ENCODE measurements around the gene FSTL4.

GRCh38 chr5:133277744-133278143 is 334.6 kb downstream of the FSTL4 start:
- TF ChIP-seq CREB5 (CRISPR knock-in tag; IDR thresholded peaks at IDR 0.05; ENCODE audit: low read depth) (no peak), ISL1 (CRISPR knock-in tag; IDR thresholded peaks at IDR 0.05) (no peak), ESRRG (CRISPR knock-in tag; IDR thresholded peaks at IDR 0.05) (no peak), PATZ1 (CRISPR knock-in tag; IDR thresholded peaks at IDR 0.05; ENCODE audit: borderline replicate concordance) (no peak), ARNTL (CRISPR knock-in tag; IDR thresholded peaks at IDR 0.05; ENCODE audit: borderline replicate concordance, low read depth) (no peak), ZC3H10 (CRISPR knock-in tag; IDR thresholded peaks at IDR 0.05) (no peak)
